IMR-90 (cell line): Measurements from ENCODE around the gene CBFA2T3. TPM values are rescaled to one million over a fixed set of nuclear protein-coding genes. Genes with fewer than 3 reads are reported as not detected.

Source experiments
- ATAC-seq: fragments of 200-7000 bp; cut with Tn5 transposase; 2 replicates; pipeline ENCODE4 v1.9.1; 2020; ENCODE audit warnings: low read depth, mild to moderate bottlenecking, moderate library complexity
- BruUV-seq: library from RNA; stranded (reverse); fragments of 400-500 nt; replicated peaks from 2 replicates; lab custom pipeline; 2021; lab: Mats Ljungman, UMichigan
- CTCF ChIA-PET: fragments of 300-600 bp; formaldehyde crosslinking; extraction: SDS; loops from one replicate; lab custom pipeline; 2021; ENCODE audit warnings: antibody characterized with exemption; lab: Yijun Ruan, JAX
- POLR2A ChIA-PET: fragments of 300-600 bp; sonication (Branson Sonifier 250); formaldehyde crosslinking; loops from one replicate; lab custom pipeline; 2022; ENCODE audit warnings: antibody characterized with exemption; ENCODE audit not compliant: unreplicated experiment; lab: Charles Lee
- DNase-seq: peaks from one replicate; pipeline ENCODE4 v3.0.0; 2013
- H2AFZ ChIP-seq: replicated peaks from 2 replicates; pipeline ENCODE3; 2013; ENCODE audit warnings: low read length, mild to moderate bottlenecking; ENCODE audit not compliant: poor library complexity
- H2AK5ac ChIP-seq: 2 replicates; pipeline ENCODE4 v1.6.1; 2013; ENCODE audit warnings: low read depth, low read length, inconsistent platforms
- H2AK9ac ChIP-seq: replicated peaks from 2 replicates; pipeline ENCODE3; 2013; ENCODE audit warnings: mild to moderate bottlenecking, low read depth, low read length, moderate library complexity; ENCODE audit not compliant: poor library complexity
- H2BK120ac ChIP-seq: 2 replicates; pipeline ENCODE4 v1.6.1; 2013; ENCODE audit warnings: low read depth, low read length, inconsistent platforms
- H2BK15ac ChIP-seq: 3 replicates; pipeline ENCODE4 v1.6.1; 2013; ENCODE audit warnings: low read depth, low read length, inconsistent platforms
- H2BK20ac ChIP-seq: 2 replicates; pipeline ENCODE4 v1.6.1; 2013; ENCODE audit warnings: low read depth, mild to moderate bottlenecking, inconsistent platforms, low read length, moderate library complexity
- H2BK5ac ChIP-seq: 2 replicates; pipeline ENCODE4 v1.6.1; 2013; ENCODE audit warnings: mild to moderate bottlenecking, low read depth, low read length, inconsistent platforms; ENCODE audit not compliant: poor library complexity, severe bottlenecking
- H3K14ac ChIP-seq: replicated peaks from 2 replicates; pipeline ENCODE4 v1.6.1; 2013; ENCODE audit warnings: low read depth, low read length, inconsistent platforms
- H3K18ac ChIP-seq: 2 replicates; pipeline ENCODE4 v1.6.1; 2013; ENCODE audit warnings: low read depth, low read length, control low read depth
- H3K23ac ChIP-seq: 2 replicates; pipeline ENCODE4 v1.6.1; 2013; ENCODE audit warnings: low read depth, low read length, inconsistent platforms
- H3K27ac ChIP-seq: 2 replicates; pipeline ENCODE4 v1.5.1; 2013; ENCODE audit warnings: mild to moderate bottlenecking, control low read depth, low read length; ENCODE audit not compliant: insufficient read depth
- H3K27me3 ChIP-seq: 2 replicates; pipeline ENCODE4 v1.6.1; 2013; ENCODE audit warnings: low read length; ENCODE audit not compliant: control insufficient read depth, insufficient read depth
- H3K36me3 ChIP-seq: 2 replicates; pipeline ENCODE4 v1.6.1; 2013; ENCODE audit warnings: low read length, mixed read lengths; ENCODE audit not compliant: control insufficient read depth, insufficient read depth
- H3K4ac ChIP-seq: 2 replicates; pipeline ENCODE4 v1.6.1; 2013; ENCODE audit warnings: low read depth, low read length, inconsistent platforms
- H3K4me1 ChIP-seq: 2 replicates; pipeline ENCODE4 v1.6.1; 2013; ENCODE audit warnings: low read length, mixed read lengths; ENCODE audit not compliant: control insufficient read depth, insufficient read depth
- H3K4me2 ChIP-seq: 2 replicates; pipeline ENCODE4 v1.6.1; 2013; ENCODE audit warnings: low read depth, mild to moderate bottlenecking, control low read depth, low read length, moderate library complexity
- H3K4me3 ChIP-seq: 2 replicates; pipeline ENCODE4 v1.5.1; 2013; ENCODE audit warnings: low read depth, mild to moderate bottlenecking, control low read depth, low read length, moderate library complexity; ENCODE audit not compliant: insufficient read depth
- H3K56ac ChIP-seq: 2 replicates; pipeline ENCODE4 v1.6.1; 2013; ENCODE audit warnings: low read length, inconsistent platforms; ENCODE audit not compliant: insufficient read depth; ENCODE audit errors: extremely low read depth
- H3K79me1 ChIP-seq, 2 experiments: 2 replicates each; pipeline ENCODE4 v1.6.1; 2013; ENCODE audit warnings: low read length in 2 of 2, inconsistent platforms in 1 of 2, low read depth in 1 of 2
- H3K9ac ChIP-seq: 2 replicates; pipeline ENCODE4 v1.6.1; 2013; ENCODE audit warnings: low read depth, low read length, control low read depth
- H3K9me1 ChIP-seq: 2 replicates; pipeline ENCODE4 v1.6.1; 2013; ENCODE audit warnings: low read length, inconsistent platforms; ENCODE audit not compliant: insufficient read depth
- H3K9me3 ChIP-seq: 2 replicates; pipeline ENCODE4 v1.6.1; 2013; ENCODE audit warnings: low read length; ENCODE audit not compliant: control insufficient read depth, insufficient read depth
- H4K20me1 ChIP-seq: 2 replicates; pipeline ENCODE4 v1.6.1; 2013; ENCODE audit warnings: low read length, inconsistent platforms; ENCODE audit not compliant: insufficient read depth
- H4K5ac ChIP-seq: 2 replicates; pipeline ENCODE4 v1.6.1; 2013; ENCODE audit warnings: mild to moderate bottlenecking, low read depth, low read length, control low read depth
- H4K8ac ChIP-seq, 2 experiments: 2 replicates each; pipeline ENCODE4 v1.6.1; 2013; ENCODE audit warnings: low read depth in 2 of 2, low read length in 2 of 2, control low read depth in 1 of 2, inconsistent platforms in 1 of 2
- H4K91ac ChIP-seq: 2 replicates; pipeline ENCODE4 v1.6.1; 2013; ENCODE audit warnings: low read depth, low read length, inconsistent platforms; ENCODE audit not compliant: insufficient read depth
- CTCF ChIP-seq: conservative IDR thresholded peaks from 2 replicates; pipeline ENCODE4 v1.5.1; 2012; ENCODE audit warnings: mild to moderate bottlenecking, low read depth, low read length, improper control_type of control experiment
- RFX5 ChIP-seq: IDR thresholded peaks from 2 replicates; pipeline ENCODE4 v1.8.0; 2012; ENCODE audit warnings: low read depth, mild to moderate bottlenecking, low read length, moderate library complexity
- WGBS, 2 experiments: methylation state at CpG; one replicate each; pipeline versions ENCODE4 v1.1.5 to v1.1.7; 2013; ENCODE audit warnings: missing lambda C conversion rate in 2 of 2; ENCODE audit not compliant: insufficient read length in 1 of 2; ENCODE audit errors: extremely low coverage in 2 of 2; 5-methylcytosine and 5-hydroxymethylcytosine counted together
- dilution Hi-C: fragments of 300-500 bp; cut with HindIII; formaldehyde crosslinking; loops from one replicate; pipeline ENCODE4 v1.14.3; 2018; ENCODE audit warnings: low sequenced_read_pairs; ENCODE audit not compliant: unreplicated experiment
- in situ Hi-C: fragments of 300-500 bp; cut with MboI; formaldehyde crosslinking; loops from 3 replicates; pipeline ENCODE4 v1.14.3; 2019; ENCODE audit warnings: low sequenced_read_pairs, inconsistent platforms, mixed read lengths
- intact Hi-C: fragments of 100-400 bp; cut with micrococcal nuclease; formaldehyde crosslinking; loops from 2 replicates; pipeline ENCODE4 v1.10.0; 2022
- polyA plus RNA-seq, 3 experiments: library from polyadenylated mRNA; depleted of rRNA; stranded (reverse); fragments of >200 nt; gene quantifications; 2 replicates each; pipeline ENCODE4 v1.2.3, GENCODE V29; 2012; ENCODE audit warnings: low replicate concordance in 1 of 3
- total RNA-seq: library from RNA; depleted of rRNA; stranded (reverse); fragments of >200 nt; gene quantifications from 2 replicates; pipeline ENCODE4 v1.2.3, GENCODE V29; 2012

The CBFA2T3 gene
- total and polyA plus RNA-seq, 2 of the 4 experiments (the other 2 are of a cell fraction): not detected

- Histone ChIP-seq H3K9me1 (no peaks in the 10 kb centered on the region), H2BK120ac (no peak overlapping the region), H3K23ac (no peak overlapping the region), H2BK15ac (no peak overlapping the region), H3K56ac (no peak overlapping the region), H3K4me1 (no peaks in the 10 kb centered on the region), H4K20me1 (no peaks in the 10 kb centered on the region), H3K18ac (no peak overlapping the region), H2BK5ac (no peak overlapping the region), H2AK9ac (no peak overlapping the region), H3K36me3 (no peaks in the 10 kb centered on the region), H3K9ac (no peak overlapping the region), H3K9me3 (no peaks in the 10 kb centered on the region), H4K8ac (no peak overlapping the region), H3K27ac (no peak overlapping the region), H2AFZ (peak overlapping the region; percentile 41), H3K4me2 (no peak overlapping the region; the same call in 1 of the 2 replicates), H3K4ac (no peak overlapping the region), H4K5ac (no peak overlapping the region), H2AK5ac (no peak overlapping the region), H4K91ac (no peak overlapping the region), H3K14ac (no peak overlapping the region), H2BK20ac (no peak overlapping the region), H3K79me1 (no peaks in the 10 kb centered on the region), H3K27me3 (peaks cover 74% of the 10 kb centered on the region), H3K4me3 (no peak overlapping the region)
- intact Hi-C loops: no loop called here
- BruUV-seq: no TSS peak
- 1% methylated on average over 63 of the region's 152 CpGs; no CpG with 5 or more reads in 1 of the 2 experiments for WGBS, 2 experiments
- in situ Hi-C loops: no loop called here
- dilution Hi-C loops: no loop called here
- CTCF ChIA-PET: no interaction called here
- TF ChIP-seq CTCF (no peak), RFX5 (no peak)
- DNase-seq (no peak), ATAC-seq (peak; percentile 22)
- POLR2A ChIA-PET: no interaction called here
These were observed 35.9 kb downstream of the CBFA2T3 start for GRCh38 chr16:88940862-88941817.
